Chondrocyte (in vitro differentiated cells): ENCODE measurements around the gene DISC1. TPM values are rescaled to one million over a fixed set of nuclear protein-coding genes. Genes with fewer than 3 reads are reported as not detected.

Experiments
- DNase-seq: peaks from one replicate; pipeline ENCODE4 v3.0.0; 2021; ENCODE audit warnings: mixed read lengths, low spot score
- H3K27ac Mint-ChIP-seq: one replicate; pipeline ENCODE4 v1.8.0; 2021; ENCODE audit warnings: mild to moderate bottlenecking, moderate library complexity, mixed read lengths; ENCODE audit not compliant: unreplicated experiment
- H3K27me3 Mint-ChIP-seq: 2 replicates; pipeline ENCODE4 v1.8.0; 2021; ENCODE audit warnings: low read depth, mixed read lengths
- H3K36me3 Mint-ChIP-seq: 2 replicates; pipeline ENCODE4 v1.8.0; 2021; ENCODE audit warnings: low read depth, mixed read lengths
- H3K4me1 Mint-ChIP-seq: 2 replicates; pipeline ENCODE4 v1.8.0; 2021; ENCODE audit warnings: low read depth, mild to moderate bottlenecking, mixed read lengths
- H3K4me3 Mint-ChIP-seq: one replicate; pipeline ENCODE4 v1.8.0; 2021; ENCODE audit warnings: mild to moderate bottlenecking, moderate library complexity, mixed read lengths; ENCODE audit not compliant: unreplicated experiment
- H3K9me3 Mint-ChIP-seq: 2 replicates; pipeline ENCODE4 v1.8.0; 2021; ENCODE audit warnings: low read depth, mixed read lengths
- total RNA-seq: library from RNA; stranded (reverse); gene quantifications from 3 replicates; pipeline ENCODE4 v1.2.1, GENCODE V29; 2021
- TF ChIP-seq, protein P1 (sequence below): fragments of 200-600 bp; sonication (generic); IDR thresholded peaks from 2 replicates; pipeline ENCODE4 v1.5.0; 2021; ENCODE audit warnings: antibody characterized with exemption, mild to moderate bottlenecking, moderate library complexity

The DISC1 gene
- total RNA-seq, 1 donor from 2014 or later: 5.0 TPM

DNA sequence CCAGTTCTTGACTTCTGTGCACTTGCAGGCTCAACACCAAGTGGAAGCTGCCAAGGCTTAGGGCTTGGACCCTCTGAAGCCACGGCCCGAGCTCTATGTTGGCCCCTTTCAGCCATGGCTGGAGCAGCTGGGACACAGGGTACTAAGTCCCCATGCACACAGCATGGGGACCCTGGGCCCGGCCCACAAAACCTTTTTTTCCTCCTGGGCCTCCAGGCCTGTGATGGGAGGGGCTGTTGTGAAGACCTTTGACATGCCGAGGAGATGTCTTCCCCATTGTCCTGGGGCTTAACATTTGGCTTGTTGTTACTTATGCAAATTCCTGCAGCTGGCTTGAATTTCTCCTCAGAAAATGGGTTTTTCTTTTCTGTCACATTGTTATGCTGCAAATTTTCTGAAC is 59.8 kb downstream of the DISC1 start:
- Mint-ChIP-seq H3K9me3 (peaks cover 7% of the 10 kb centered on the region), H3K4me3 (no peak overlapping the region), H3K27me3 (no peaks in the 10 kb centered on the region), H3K27ac (no peak overlapping the region), H3K4me1 (peaks cover 21% of the 10 kb centered on the region), H3K36me3 (peaks cover 4% of the 10 kb centered on the region)
- TF ChIP-seq, protein P1, sequence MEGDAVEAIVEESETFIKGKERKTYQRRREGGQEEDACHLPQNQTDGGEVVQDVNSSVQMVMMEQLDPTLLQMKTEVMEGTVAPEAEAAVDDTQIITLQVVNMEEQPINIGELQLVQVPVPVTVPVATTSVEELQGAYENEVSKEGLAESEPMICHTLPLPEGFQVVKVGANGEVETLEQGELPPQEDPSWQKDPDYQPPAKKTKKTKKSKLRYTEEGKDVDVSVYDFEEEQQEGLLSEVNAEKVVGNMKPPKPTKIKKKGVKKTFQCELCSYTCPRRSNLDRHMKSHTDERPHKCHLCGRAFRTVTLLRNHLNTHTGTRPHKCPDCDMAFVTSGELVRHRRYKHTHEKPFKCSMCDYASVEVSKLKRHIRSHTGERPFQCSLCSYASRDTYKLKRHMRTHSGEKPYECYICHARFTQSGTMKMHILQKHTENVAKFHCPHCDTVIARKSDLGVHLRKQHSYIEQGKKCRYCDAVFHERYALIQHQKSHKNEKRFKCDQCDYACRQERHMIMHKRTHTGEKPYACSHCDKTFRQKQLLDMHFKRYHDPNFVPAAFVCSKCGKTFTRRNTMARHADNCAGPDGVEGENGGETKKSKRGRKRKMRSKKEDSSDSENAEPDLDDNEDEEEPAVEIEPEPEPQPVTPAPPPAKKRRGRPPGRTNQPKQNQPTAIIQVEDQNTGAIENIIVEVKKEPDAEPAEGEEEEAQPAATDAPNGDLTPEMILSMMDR: no peak
- DNase-seq: no peak

DNA sequence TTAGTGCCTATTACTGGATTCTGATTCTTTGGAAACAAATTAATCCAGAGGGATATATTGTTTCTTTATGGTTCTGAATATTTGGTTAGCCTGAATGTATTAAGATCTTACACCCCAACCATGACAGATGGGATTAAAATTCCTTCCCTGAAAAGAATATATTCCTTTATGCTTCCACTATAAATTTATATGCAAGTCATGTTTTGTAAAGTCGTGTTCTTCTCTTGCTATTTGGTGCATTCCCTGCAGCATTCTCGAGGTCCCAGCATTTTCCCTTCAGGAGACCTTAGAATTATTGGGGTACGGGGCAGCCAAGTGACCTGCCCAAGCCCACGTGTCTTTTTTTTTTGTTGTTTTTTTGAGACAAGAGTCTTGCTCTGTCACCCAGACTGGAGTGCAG is 62.4 kb downstream of the DISC1 start:
- peaks cover 33% of the 10 kb centered on the region for H3K4me1 Mint-ChIP-seq
- no peak for DNase-seq
- peaks cover 7% of the 10 kb centered on the region for H3K9me3 Mint-ChIP-seq

DNA sequence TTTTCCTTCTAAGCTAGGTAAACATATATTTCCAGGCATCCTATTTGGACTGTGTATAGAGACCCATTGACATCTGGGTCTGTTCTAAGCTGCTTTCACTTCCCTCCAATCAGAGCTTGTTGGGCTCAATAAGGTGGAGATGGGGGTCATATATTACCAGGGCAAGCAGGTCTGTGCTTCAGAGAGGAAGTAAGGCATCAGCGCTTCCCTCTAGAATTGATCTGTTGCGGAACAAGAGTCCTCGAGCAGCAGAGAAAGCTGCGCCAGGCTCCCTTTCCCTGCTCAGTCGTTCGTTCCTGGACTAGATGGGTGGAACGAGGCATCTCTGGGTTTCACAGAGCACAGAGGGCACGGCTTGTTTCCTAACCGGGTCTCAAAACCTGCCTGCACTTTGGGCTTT is 63.5 kb downstream of the DISC1 start:
- peak overlapping the region; percentile 74 for H3K27ac Mint-ChIP-seq
- peaks cover 6% of the 10 kb centered on the region for H3K36me3 Mint-ChIP-seq
- TF ChIP-seq, protein P1: no peak
- H3K4me1 Mint-ChIP-seq: peaks cover 29% of the 10 kb centered on the region
- no peak for DNase-seq
- H3K4me3 Mint-ChIP-seq: no peak overlapping the region
- peaks cover 7% of the 10 kb centered on the region for H3K9me3 Mint-ChIP-seq
- H3K27me3 Mint-ChIP-seq: no peaks in the 10 kb centered on the region

More for the DNA sequence above, 62.4 kb downstream of the DISC1 start:
- H3K4me3 Mint-ChIP-seq: no peak overlapping the region
- TF ChIP-seq, protein P1: no peak
- H3K36me3 Mint-ChIP-seq: peaks cover 4% of the 10 kb centered on the region
- no peak overlapping the region for H3K27ac Mint-ChIP-seq
- H3K27me3 Mint-ChIP-seq: no peaks in the 10 kb centered on the region

DNA sequence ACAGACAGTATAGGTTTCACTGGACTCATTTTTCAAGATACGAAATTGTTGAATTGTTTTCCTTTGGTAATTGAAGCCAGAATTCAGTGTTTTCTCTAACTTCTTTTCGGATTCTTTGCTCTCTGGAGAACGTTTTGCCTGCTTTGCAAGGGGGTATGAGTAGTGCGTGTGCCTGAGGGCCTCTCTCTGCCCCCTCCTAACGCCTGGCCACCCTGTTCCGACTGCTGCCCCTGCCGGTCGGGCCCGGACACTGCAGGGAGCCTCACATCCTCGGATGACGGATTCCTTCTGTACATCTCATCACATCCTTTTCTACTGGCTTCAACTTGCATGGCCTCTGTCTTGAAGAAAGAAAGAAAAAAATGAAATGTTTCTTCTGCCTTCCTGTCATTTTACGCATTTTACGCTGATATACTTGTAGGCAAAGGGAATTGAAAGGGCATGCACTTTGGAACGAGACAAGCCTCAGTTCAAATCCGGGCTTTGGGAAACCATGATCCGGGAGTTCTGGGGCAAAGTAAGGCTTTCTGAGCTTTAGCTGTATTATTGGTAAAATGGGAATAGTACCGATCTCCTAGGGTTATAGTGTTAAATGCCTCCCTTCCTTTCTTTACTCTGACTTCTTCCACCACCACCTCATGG is 65.1 kb downstream of the DISC1 start:
- peaks cover 32% of the 10 kb centered on the region for H3K4me1 Mint-ChIP-seq
- H3K9me3 Mint-ChIP-seq: peaks cover 5% of the 10 kb centered on the region
- peak overlapping the region; percentile 89 for H3K27ac Mint-ChIP-seq
- TF ChIP-seq, protein P1: peak; percentile 93
- DNase-seq: no peak
- no peaks in the 10 kb centered on the region for H3K27me3 Mint-ChIP-seq
- H3K36me3 Mint-ChIP-seq: peaks cover 10% of the 10 kb centered on the region
- H3K4me3 Mint-ChIP-seq: no peak overlapping the region

DNA sequence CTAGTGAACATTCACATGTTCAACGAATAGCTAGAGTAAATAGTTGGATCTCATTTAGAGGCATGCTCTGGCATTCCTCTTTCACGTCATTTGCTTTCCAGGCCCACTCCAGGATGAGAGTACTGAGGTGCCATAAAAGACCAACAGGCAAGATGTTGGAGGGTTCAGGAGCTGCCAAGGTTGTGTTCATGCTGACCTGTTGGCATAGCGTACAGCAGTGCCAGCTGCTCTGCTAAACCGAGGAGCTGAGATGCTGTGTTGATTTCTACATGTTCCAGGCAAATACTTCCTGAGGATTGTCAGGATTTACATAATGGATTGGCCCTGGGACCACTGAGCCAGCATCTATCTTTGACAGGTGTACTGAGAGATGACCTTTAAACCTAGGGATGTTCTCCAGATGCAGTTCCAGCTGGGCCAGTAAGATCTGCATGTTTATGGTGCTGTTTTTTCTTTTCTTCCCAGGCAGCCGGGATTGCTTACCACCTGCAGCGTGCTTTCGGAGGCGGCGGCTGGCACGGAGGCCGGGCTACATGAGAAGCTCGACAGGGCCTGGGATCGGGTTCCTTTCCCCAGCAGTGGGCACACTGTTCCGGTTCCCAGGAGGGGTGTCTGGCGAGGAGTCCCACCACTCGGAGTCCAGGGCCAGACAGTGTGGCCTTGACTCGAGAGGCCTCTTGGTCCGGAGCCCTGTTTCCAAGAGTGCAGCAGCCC is 66.9 kb downstream of the DISC1 start:
- H3K36me3 Mint-ChIP-seq: peaks cover 10% of the 10 kb centered on the region
- H3K4me1 Mint-ChIP-seq: peaks cover 32% of the 10 kb centered on the region
- TF ChIP-seq, protein P1: no peak
- H3K9me3 Mint-ChIP-seq: no peaks in the 10 kb centered on the region
- no peak overlapping the region for H3K27ac Mint-ChIP-seq
- no peaks in the 10 kb centered on the region for H3K27me3 Mint-ChIP-seq
- H3K4me3 Mint-ChIP-seq: no peak overlapping the region
- DNase-seq: no peak
